DMS153 treated with DMSO at 0.1 percent for 48 hours (cell line): Measurements from ENCODE around the gene CUL9.

ENCODE experiments used
- DNase-seq: peaks from one replicate; lab custom pipeline; 2025; ENCODE audit not compliant: unreplicated experiment; lab: John Stamatoyannopoulos, UW

The CUL9 gene

DNA sequence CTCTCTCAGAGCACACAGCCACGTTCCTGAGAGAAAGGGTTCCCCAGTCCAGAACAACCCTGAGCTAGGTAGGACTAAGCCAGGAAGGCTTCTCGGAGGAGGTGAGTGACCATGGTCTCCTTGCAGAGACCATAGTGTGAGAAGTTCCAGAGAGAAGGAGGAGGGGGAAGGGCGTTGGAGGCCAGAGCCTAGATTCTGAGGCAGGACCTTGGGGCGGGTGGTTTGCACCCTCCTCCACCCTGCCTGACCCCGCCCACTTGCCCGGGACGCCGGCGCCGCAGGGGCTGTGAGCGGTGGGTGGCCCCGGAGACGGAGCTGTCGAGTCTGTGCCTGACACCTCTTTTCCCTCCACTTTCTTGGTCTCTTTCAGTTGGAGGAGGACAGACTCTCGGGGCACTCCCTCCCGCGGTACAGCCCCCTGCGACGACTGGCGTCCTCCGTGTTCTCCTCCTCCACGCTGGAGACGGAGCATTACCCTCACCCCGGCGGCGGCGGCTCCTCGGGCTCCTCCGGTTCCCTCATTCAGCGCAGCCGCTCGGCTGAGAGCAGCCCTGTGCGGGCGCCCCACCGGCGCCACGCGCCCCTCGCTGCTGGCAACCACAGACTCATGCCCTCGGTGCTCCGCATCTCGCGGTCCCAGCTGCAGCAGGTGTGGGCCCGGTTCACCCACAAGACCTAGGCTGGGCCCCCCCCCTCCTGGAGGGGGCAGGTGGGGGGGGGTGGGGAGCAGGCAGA is 87.4 kb downstream of the CUL9 start:
- DNase-seq = no peak

DNA sequence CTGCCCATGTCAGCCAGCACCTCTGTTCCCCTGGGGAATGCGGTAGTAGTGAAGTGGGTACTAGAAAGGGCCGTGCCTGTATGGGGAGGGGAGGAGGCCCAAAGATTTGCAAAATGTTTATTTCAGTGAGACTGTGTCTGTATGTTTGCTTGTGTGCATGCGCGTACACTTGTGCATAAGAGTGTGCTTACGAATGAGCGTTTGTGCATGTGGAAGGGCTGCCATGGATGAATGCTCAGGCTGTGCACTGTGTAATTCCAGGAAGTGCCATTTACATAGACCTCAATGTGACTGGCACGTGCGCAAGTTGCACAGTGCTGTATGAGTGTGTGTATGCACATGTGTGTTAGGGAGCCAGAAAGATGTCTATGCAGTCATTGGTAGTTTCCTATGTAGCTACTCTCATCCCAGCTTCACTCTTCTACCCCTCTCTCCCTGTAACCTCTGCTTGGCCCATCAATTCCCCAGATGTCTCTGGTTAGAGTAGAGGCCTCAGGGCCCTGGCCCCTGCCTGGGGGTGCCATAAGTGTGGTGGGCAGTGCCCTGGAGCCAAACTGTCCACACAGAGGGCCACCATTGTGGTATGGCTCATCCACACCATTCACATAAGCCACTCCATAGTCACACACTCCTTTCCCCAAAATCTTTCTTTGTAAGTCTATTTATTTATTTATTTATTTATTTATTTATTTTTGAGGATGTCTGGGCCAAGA is 89.3 kb downstream of the CUL9 start:
- peak; percentile 73 for DNase-seq

DNA sequence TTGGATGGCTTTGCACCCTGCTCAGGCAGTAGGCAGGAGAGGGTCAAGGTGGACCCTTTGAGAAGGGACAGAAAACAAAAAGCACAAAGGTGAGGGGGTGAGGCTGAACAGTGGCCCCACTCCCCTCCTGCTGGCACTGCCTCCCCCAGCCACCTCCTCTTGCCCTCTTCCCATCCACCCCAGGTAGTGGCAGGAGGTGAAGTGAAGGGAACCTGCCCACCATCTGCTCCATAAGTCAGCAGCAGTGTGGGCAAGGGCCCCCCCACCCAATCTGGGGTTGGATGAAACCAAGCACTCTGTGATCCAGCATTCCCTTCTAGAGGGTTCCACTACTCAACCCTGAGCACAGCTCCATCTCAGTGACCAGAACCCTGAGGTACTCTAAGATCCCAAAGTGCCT is 89.9 kb downstream of the CUL9 start:
- DNase-seq = no peak

DNA sequence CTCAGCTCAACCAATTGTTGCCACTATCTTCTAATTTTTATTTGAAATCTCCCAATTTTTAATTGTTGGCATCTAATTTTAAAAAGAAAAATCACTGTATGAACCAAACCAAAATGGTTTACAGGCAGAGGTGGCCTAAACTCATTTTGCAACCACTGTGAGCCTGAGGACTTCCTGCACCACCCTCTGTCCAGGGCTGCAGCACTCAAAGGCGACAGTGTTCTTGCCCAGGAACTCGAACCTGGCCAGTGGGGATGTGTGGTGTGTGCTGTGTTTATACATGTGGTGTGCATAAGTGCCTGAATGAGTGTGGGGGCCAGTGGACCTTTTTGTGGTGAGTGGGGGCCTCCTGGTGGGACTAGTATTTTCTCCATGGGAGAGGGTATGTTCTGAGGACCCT is 91.7 kb downstream of the CUL9 start:
- no peak for DNase-seq
